HepG2 (cell line): ENCODE measurements around the gene RIPK3. TPM values are rescaled to one million over a fixed set of nuclear protein-coding genes. Genes with fewer than 3 reads are reported as not detected.

Source experiments
- ADNP ChIP-seq: sonication (generic); formaldehyde crosslinking; IDR thresholded peaks from 2 replicates; pipeline ENCODE4 v1.4.0; 2020; ENCODE audit warnings: missing genetic modification reagents
- ARID3A ChIP-seq: IDR thresholded peaks from 2 replicates; pipeline ENCODE4 v1.6.1; 2012; ENCODE audit warnings: low read depth, low read length, improper control_type of control experiment
- CENPX ChIP-seq: sonication (generic); formaldehyde crosslinking; IDR thresholded peaks from 2 replicates; pipeline ENCODE4 v1.9.0; 2021; ENCODE audit warnings: mild to moderate bottlenecking, missing genetic modification reagents, moderate library complexity
- CREB3 ChIP-seq: sonication (generic); formaldehyde crosslinking; IDR thresholded peaks from 2 replicates; pipeline ENCODE4 v1.5.0; 2020; ENCODE audit warnings: missing genetic modification reagents
- CTCF ChIP-seq: sonication (generic); formaldehyde crosslinking; IDR thresholded peaks from 2 replicates; pipeline ENCODE4 v1.5.0; 2020; ENCODE audit warnings: mild to moderate bottlenecking, missing genetic modification reagents, moderate library complexity
- JDP2 ChIP-seq: sonication (generic); formaldehyde crosslinking; IDR thresholded peaks from 2 replicates; pipeline ENCODE4 v1.8.1; 2022; ENCODE audit warnings: missing genetic modification reagents, borderline replicate concordance
- MIER3 ChIP-seq: IDR thresholded peaks from 2 replicates; pipeline ENCODE4 v1.6.1; 2016; ENCODE audit warnings: missing compliant biosample characterization, borderline replicate concordance
- NFE2L2 ChIP-seq: fragments of 150-350 bp; IDR thresholded peaks from 2 replicates; pipeline ENCODE4 v1.6.1; 2014; ENCODE audit warnings: low read length
- PTBP1 ChIP-seq: fragments of 200-400 bp; formaldehyde crosslinking; IDR thresholded peaks from 2 replicates; pipeline ENCODE4 v1.6.1; 2018; ENCODE audit warnings: low read length, low read depth; ENCODE audit not compliant: poor library complexity, severe bottlenecking
- SP1 ChIP-seq, 2 experiments: fragments of 450-650 bp in 1 of 2; sonication (generic) in 1 of 2; formaldehyde crosslinking in 1 of 2; IDR thresholded peaks; 2 replicates each; pipeline versions ENCODE4 v1.4.0 to v1.6.1; 2016 to 2020; ENCODE audit warnings: missing genetic modification reagents in 1 of 2
- SRSF9 ChIP-seq: fragments of 200-400 bp; formaldehyde crosslinking; IDR thresholded peaks from 2 replicates; pipeline ENCODE4 v1.6.1; 2018; ENCODE audit warnings: borderline replicate concordance, mild to moderate bottlenecking, low read depth, low read length; ENCODE audit not compliant: insufficient read depth, poor library complexity, severe bottlenecking
- ZBTB39 ChIP-seq: sonication (generic); formaldehyde crosslinking; IDR thresholded peaks from 2 replicates; pipeline ENCODE4 v1.5.0; 2020; ENCODE audit warnings: missing genetic modification reagents
- ZFP41 ChIP-seq: sonication (generic); formaldehyde crosslinking; IDR thresholded peaks from 2 replicates; pipeline ENCODE4 v1.4.0; 2020; ENCODE audit warnings: mild to moderate bottlenecking, missing genetic modification reagents, borderline replicate concordance
- ZGPAT ChIP-seq: IDR thresholded peaks from 2 replicates; pipeline ENCODE4 v1.6.1; 2016; ENCODE audit warnings: mild to moderate bottlenecking
- ZNF230 ChIP-seq: sonication (generic); formaldehyde crosslinking; IDR thresholded peaks from 2 replicates; pipeline ENCODE4 v1.4.0; 2020; ENCODE audit warnings: mild to moderate bottlenecking, missing genetic modification reagents
- ZNF556 ChIP-seq: sonication (generic); formaldehyde crosslinking; IDR thresholded peaks from 2 replicates; pipeline ENCODE4 v1.4.0; 2020; ENCODE audit warnings: mild to moderate bottlenecking, missing genetic modification reagents, borderline replicate concordance
- ZNF619 ChIP-seq: sonication (generic); formaldehyde crosslinking; IDR thresholded peaks from 2 replicates; pipeline ENCODE4 v1.4.0; 2020; ENCODE audit warnings: mild to moderate bottlenecking, missing genetic modification reagents
- ZNF747 ChIP-seq: sonication (generic); formaldehyde crosslinking; IDR thresholded peaks from 2 replicates; pipeline ENCODE4 v1.8.1; 2023; ENCODE audit warnings: missing genetic modification reagents, mild to moderate bottlenecking, borderline replicate concordance
- ZNF782 ChIP-seq: sonication (generic); formaldehyde crosslinking; IDR thresholded peaks from 2 replicates; pipeline ENCODE4 v1.4.0; 2020; ENCODE audit warnings: missing genetic modification reagents, mild to moderate bottlenecking, borderline replicate concordance
- polyA plus RNA-seq, 8 experiments: library from polyadenylated mRNA; depleted of rRNA in 3 of 8; stranded (reverse) in 7 of 8; unstranded in 1 of 8; fragments of >200 nt; fragmentation: Illumina TruSeq in 4 of 8; extraction: Trizol in 4 of 8; gene quantifications; 2 replicates each; pipeline versions ENCODE4 v1.2.1 to v1.2.3, GENCODE V29; 2011 to 2016; ENCODE audit warnings: low read depth in 4 of 8, missing spikeins in 1 of 8, mixed read lengths in 1 of 8; ENCODE audit not compliant: insufficient read depth in 1 of 8
- total RNA-seq, 5 experiments: library from RNA; depleted of rRNA; stranded (reverse); fragments of >200 nt; fragmentation: Illumina TruSeq; extraction: Trizol; gene quantifications; 2 replicates each; pipeline ENCODE4 v1.2.3, GENCODE V29; 2016; ENCODE audit warnings: low read depth in 1 of 5

Gene RIPK3
- total and polyA plus RNA-seq, 2 of the 13 experiments (the other 11 are each of a cell fraction or from before 2014, with no cell fraction given), result not detected

GRCh38 chr14:24297190-24297964, 42.4 kb downstream of the RIPK3 start (continued):
- no peak for TF ChIP-seq ZBTB39
- TF ChIP-seq ARID3A, result no peak
- TF ChIP-seq ZNF556 (CRISPR knock-in tag), result peak; percentile 11; the same call in 1 of the 2 replicates
- no peak for TF ChIP-seq SP1 (IDR thresholded peaks at IDR 0.05)
- TF ChIP-seq SP1 (CRISPR knock-in tag; IDR thresholded peaks at IDR 0.05), result no peak
- no peak for TF ChIP-seq CENPX (CRISPR knock-in tag)
- TF ChIP-seq ADNP (CRISPR knock-in tag), result no peak
- TF ChIP-seq CREB3 (CRISPR knock-in tag), result 0 out of 2 replicates have a peak, but pooled peaks have one; percentile 74
- TF ChIP-seq JDP2, result no peak
- TF ChIP-seq CTCF (CRISPR knock-in tag), result peak; percentile 89
- TF ChIP-seq ZNF747, result no peak
- peak; percentile 78; the same call in 1 of the 2 replicates for TF ChIP-seq MIER3 (CRISPR knock-in tag)
- TF ChIP-seq PTBP1, result no peak
- no peak for TF ChIP-seq ZNF782 (CRISPR knock-in tag)
- no peak for TF ChIP-seq ZFP41
- TF ChIP-seq NFE2L2, result no peak
- TF ChIP-seq ZNF619, result no peak
- no peak for TF ChIP-seq ZNF230 (CRISPR knock-in tag)
- no peak for TF ChIP-seq SRSF9
- TF ChIP-seq ZGPAT (CRISPR knock-in tag), result 0 out of 2 replicates have a peak, but pooled peaks have one; percentile 43
